Endothelial cell of hepatic sinusoid (primary cell): Measurements from ENCODE around the gene SBF1.

ENCODE experiments used
- in situ Hi-C: cut with HindIII; loops from 2 replicates; pipeline ENCODE4 v1.10.0; 2017; ENCODE audit warnings: low sequenced_read_pairs

The SBF1 gene

GRCh38 chr22:50507421-50507990, 32.7 kb upstream of the SBF1 start, which contains the start of gene LMF2:
TSS of gene LMF2 (minus strand) at chr22:50507702. CDS start at chr22:50507675, 27 bp downstream.
- in situ Hi-C loops = no loop called here

DNA sequence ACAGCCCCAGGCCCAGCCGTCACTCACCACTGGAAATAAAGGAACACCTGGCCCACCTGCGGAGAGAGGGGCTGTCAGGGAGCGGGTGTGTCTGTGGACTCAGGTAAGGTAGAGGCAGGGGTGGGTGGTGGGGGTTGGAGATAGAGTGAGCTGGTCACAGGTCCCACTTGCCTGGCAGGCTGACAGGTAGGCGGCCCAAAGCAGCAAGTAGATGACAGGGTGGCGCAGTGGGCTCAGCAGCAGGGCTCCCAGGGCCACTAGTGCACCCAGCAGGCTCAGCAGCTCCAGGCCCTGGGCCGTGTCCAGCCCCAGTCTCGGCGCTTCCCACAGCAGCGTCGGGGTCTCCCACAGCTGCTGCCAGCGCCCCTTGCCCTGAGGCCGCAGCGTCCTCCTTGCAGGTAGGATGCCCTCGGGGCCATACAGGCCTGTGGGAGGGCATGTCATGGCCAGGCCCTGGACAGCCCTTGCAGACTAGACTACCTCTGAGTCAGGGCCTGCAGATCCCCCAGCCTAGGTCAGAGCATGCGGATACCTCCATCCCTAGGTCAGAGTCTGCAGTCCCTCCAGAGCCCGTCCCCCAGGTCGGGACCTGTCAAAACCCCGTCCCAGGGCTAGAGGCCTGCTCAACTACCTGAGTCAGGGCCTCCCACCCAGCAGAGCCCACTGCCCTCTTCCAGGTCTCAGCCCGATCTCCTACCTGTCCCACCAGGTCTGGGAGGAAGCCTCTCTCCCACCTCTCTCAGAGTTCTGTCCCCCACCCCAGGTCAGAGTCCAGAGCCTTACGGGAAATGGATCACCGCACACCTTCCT, 32.0 kb upstream of the SBF1 start:
- in situ Hi-C loops = no loop called here

GRCh38 chr22:50505776-50506610, 31.2 kb upstream of the SBF1 start:
- in situ Hi-C loops = no loop called here

DNA sequence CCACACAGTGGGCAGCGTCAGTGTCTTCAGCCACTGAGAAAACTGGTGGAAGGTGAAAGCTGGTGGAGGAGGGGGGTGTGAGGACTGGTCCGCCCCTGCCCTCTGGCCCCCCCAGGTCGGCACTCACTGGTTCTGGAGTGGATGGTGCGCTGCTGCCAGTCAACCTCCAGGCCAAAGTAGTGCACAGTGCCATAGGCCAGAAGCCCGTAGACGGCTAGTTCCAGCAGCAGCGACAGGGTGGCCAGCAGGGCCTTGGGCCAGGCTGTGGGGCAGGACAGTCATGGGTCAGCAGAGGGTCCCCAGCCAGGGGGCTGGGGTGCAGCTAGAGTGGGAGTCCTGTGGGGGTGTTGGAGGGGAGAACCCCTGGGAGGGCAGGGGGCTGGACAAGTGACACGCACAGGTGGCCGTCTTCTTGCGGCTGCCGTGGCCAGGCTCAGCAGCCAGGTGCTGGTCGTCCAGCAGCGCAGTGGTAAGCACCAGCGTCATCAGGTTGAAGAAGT, 30.5 kb upstream of the SBF1 start:
- in situ Hi-C loops = no loop called here

DNA sequence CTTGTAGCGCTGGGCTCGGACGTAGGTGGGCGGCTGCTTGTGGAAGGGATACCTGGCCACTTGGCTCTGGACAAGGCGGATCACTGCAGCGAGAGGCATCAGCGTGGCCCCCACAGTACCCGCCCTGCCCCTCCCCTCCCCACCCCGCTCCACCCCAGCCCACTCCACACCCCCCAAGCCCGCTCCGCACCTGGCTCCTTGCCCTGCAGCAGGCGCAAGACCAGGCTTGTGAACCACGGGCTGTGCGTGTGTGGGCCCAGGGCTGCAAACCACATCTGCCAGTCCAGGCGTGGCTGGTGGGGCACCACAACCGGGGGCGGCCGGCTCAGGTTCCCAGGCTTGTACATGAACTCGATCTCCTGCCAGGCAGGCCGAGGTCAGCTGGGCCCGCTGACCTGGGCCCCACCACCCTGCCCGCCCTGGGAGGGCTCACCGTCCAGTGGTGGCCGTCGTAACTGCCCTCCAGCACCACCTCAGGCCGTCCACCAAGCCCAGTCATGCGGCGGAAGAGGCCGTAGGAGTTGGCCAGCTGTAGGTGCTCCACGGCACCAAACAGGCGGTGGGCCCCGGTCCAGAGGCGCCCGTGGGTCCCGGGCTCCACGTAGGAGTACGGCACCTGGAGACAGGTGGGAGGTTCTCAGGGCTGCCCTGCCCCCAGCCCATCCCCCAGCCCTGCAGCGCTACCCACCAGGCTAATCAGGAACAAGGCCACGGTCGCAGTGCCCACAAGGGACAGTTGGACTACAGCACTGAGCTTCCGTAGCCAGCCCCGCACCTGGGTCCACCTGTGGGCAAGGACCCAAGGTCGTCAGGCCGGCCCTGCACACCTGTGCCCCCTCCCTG, 29.8 kb upstream of the SBF1 start:
- in situ Hi-C loops = no loop called here

DNA sequence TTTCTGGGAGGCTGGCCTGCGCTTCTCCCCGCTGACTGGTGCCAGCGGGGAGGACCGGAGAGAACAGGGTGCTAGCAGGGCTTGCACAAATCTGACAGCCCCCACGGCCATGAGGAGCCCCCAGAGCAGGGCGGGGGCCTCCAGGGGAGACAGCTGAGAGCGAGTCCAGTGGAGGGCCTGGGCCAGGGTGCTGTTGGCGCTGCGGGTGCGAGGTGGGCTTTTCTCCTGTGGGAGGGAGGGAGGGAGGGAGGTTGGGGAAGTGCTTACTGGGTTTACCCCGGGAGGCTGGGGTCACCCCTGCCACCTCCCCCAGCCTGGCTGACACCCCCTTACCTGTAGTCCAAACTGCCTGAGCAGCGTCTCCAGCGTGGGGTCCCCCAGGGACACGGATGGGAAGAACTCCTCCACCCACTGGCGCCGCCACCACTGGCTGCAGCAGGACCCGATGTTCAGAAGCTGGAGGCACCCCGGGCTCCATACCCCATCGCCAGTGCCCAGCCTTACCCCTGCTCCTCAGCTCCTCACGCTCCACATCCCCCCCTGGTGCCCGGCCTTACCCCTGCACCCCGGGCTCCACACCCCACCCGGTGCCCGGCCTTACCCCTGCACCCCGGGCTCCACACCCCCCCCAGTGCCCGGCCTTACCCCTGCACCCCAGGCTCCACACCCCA, 28.8 kb upstream of the SBF1 start:
- in situ Hi-C loops = no loop called here

GRCh38 chr22:50502628-50503474, 28.0 kb upstream of the SBF1 start:
- in situ Hi-C loops = no loop called here

DNA sequence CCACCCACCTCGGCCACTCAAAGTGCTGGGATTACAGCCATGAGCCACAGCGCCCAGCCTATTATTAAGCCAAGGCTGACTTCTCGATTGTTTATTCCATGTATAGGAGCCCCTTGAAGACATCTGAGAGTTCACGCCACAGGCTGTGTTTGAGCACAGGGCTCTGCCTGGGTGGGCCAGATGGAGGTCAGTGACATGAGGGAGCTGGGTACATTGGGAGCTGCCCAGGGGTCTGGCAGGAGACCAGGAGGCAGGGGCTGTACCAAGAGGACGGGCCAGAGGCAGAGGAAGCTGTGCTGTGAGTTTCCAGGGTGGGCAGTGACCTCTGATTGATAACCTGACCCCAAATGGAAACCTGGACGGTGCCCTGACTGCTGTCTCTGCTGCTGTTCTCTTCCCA, 27.3 kb upstream of the SBF1 start:
- in situ Hi-C loops = no loop called here

DNA sequence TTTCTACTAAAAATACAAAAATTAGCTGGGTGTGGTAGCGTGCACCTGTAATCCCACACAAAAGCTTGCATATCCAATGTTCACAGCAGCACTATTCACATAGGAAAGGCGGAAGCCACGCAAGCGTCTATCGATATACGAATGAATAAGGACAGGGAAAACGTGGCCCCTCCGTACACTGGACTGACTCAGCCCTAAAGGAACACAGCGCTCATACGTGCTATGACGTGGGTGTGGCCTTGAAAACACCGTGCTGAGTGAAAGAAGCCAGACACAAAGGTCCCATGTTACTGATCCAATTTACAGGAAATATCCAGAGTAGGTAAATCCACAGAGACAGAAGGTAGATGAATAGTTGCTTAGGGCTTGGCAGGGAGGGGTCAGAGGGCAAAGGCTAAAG, 25.6 kb upstream of the SBF1 start:
- in situ Hi-C loops = no loop called here

DNA sequence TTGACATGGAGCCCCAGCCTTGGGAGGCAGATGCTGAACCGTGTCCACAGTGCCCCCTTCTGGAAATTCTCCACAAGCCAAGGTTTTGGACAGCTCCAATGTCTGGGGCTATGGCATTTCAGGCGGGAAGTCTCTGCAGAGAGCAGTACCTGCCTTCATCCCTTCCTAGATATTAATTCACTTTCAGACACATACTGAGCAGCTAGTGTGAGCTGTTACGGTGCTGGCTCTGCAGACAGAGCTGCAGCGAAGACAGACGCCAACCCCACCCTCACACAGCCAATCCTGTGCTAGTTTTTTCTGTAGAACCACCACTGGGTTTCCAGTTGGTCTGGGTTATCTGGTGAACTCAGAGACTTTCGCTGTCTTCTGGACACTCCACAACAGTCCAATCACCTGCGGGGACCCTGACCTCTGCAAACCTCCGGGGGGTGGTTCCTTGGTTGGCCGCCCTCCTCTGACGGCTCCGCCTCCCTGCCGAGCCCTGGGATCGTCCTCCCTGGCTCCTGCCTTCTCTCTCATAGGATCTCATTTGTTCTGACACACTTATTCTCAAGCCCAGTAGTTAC, 23.6 kb upstream of the SBF1 start:
- in situ Hi-C loops = loop anchor here (5.0 kb wide), 1 partner anchor 79 kb away; the partner anchor contains the start of gene CPT1B

DNA sequence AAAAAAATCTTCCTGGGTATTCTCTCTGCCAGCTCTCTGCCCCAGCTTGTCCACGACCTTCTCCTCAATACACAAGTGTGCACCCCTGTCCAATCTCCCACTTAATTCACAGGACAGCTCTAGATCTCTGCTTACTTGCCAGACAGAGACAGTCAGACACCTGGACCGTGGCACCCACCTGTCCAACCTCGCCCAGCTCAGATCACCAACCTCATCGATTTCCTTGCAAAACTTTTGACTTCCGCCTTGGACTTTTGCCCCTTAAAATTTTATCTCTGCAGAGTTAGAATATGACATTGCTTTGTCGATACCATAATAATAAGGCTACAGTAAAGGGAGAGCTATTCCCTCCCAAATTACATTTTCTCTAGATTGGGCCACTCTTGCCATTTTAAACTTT, 22.3 kb upstream of the SBF1 start:
- in situ Hi-C loops = loop anchor here (5.0 kb wide), 1 partner anchor 80 kb away; the partner anchor contains the start of gene CPT1B

GRCh38 chr22:50490531-50491308, 15.9 kb upstream of the SBF1 start:
- in situ Hi-C loops = no loop called here

DNA sequence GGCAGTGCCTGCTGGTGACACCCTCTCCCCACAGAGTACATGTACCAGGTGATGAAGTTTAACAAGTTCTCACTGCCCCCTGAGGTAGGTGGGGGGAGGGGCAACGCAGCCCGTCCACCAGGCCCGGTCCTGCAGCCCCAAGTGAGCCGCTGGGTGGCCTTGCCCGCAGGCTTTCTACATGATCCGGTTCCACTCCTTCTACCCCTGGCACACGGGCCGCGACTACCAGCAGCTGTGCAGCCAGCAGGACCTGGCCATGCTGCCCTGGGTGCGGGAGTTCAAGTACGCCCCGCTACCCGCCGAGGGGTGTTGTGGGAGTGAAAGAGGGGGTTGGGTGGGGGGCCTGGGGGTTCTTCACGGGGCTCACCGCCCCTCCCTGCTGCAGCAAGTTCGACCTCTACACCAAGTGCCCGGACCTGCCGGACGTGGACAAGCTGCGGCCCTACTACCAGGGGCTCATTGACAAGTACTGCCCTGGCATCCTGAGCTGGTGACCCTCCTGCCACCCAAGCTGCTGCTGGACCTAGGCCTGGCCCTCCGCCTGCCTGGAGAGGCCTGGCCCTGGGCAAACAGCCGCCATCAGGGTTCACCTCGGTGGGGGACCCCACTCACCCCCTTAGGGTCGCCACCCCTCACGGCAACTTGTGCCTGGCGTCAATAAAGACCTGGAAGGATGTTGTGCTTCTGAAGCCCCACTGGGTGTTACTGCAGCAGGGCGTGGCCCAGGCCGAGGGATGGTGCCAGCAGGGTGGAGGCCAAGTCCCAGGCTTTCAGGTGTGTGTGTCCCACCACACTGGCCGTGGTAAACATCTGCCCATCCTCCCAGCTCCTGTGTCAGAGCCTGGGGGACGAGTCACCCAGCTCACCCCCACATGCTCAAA, 14.8 kb upstream of the SBF1 start:
- in situ Hi-C loops = loop anchor here (5.0 kb wide), 2 partner anchors 37 to 137 kb away; no protein-coding TSS in a partner anchor

DNA sequence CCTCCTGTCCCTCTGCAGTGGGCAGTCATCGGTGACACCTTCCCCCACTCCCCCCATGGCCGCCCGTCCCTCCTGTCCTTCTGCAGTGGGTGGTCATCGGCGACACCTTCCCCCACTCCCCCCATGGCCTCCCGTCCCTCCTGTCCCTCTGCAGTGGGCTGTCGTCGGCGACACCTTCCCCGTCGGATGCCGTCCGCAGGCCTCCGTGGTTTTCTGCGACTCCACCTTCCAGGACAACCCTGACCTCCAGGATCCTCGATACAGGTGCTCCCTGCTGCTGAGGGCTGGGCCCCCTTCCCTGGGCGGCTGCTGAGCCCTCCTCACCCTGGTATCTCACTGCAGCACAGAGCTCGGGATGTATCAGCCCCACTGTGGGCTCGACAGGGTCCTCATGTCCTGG, 14.1 kb upstream of the SBF1 start:
- in situ Hi-C loops = loop anchor here (5.0 kb wide), 2 partner anchors 37 to 137 kb away; no protein-coding TSS in a partner anchor

- in situ Hi-C loops = loop anchor here (5.0 kb wide), 2 partner anchors 36 to 136 kb away; no protein-coding TSS in a partner anchor
Measured at GRCh38 chr22:50488006-50488677, 13.3 kb upstream of the SBF1 start.
